Hepatocyte (in vitro differentiated cells): ENCODE results near the gene ALG9. TPM values are rescaled to one million over a fixed set of nuclear protein-coding genes. Genes with fewer than 3 reads are reported as not detected.
A peak's percentile ranks its signal among the peaks of the same experiment; 100 is the strongest.

Source experiments
- DNase-seq: peaks from one replicate; pipeline ENCODE4 v3.0.0-alpha.2; 2016; ENCODE audit warnings: low spot score
- H2AFZ ChIP-seq: fragments of 200-600 bp; sonication (generic); 2 replicates; pipeline ENCODE4 v1.6.0; 2016; ENCODE audit warnings: antibody characterized with exemption, mild to moderate bottlenecking
- H3K27ac ChIP-seq: fragments of 200-600 bp; sonication (generic); 2 replicates; pipeline ENCODE4 v1.5.1; 2016; ENCODE audit warnings: mild to moderate bottlenecking
- H3K27me3 ChIP-seq: fragments of 200-600 bp; sonication (generic); 2 replicates; pipeline ENCODE4 v1.6.1; 2016
- H3K36me3 ChIP-seq: fragments of 200-600 bp; sonication (generic); replicated peaks from 2 replicates; pipeline ENCODE4 v1.5.1; 2016; ENCODE audit warnings: low read depth; ENCODE audit not compliant: insufficient read depth
- H3K4me1 ChIP-seq: fragments of 200-600 bp; sonication (generic); 2 replicates; pipeline ENCODE4 v1.5.1; 2016; ENCODE audit warnings: mild to moderate bottlenecking, moderate library complexity; ENCODE audit not compliant: insufficient read depth
- H3K4me2 ChIP-seq: fragments of 200-600 bp; sonication (generic); 2 replicates; pipeline ENCODE4 v1.6.0; 2016
- H3K4me3 ChIP-seq: fragments of 200-600 bp; sonication (generic); 2 replicates; pipeline ENCODE4 v1.5.1; 2016; ENCODE audit warnings: mild to moderate bottlenecking
- H3K79me2 ChIP-seq: fragments of 200-600 bp; sonication (generic); 2 replicates; pipeline ENCODE4 v1.6.0; 2017; ENCODE audit warnings: mild to moderate bottlenecking
- H3K9me2 ChIP-seq: fragments of 200-600 bp; sonication (generic); replicated peaks from 2 replicates; pipeline ENCODE4 v1.6.0; 2017; ENCODE audit warnings: mild to moderate bottlenecking; ENCODE audit not compliant: insufficient read depth
- H3K9me3 ChIP-seq: fragments of 200-600 bp; sonication (generic); 2 replicates; pipeline ENCODE4 v1.5.1; 2016; ENCODE audit warnings: low read depth, mild to moderate bottlenecking
- H4K20me1 ChIP-seq: fragments of 200-600 bp; sonication (generic); 2 replicates; pipeline ENCODE4 v1.6.0; 2016; ENCODE audit warnings: mild to moderate bottlenecking; ENCODE audit not compliant: insufficient read depth, poor library complexity, severe bottlenecking
- CTCF ChIP-seq: fragments of 200-600 bp; sonication (generic); IDR thresholded peaks from 2 replicates; pipeline ENCODE4 v1.5.1; 2016; ENCODE audit warnings: antibody characterized with exemption, mild to moderate bottlenecking; ENCODE audit not compliant: poor library complexity
- EZH2 ChIP-seq: fragments of 200-600 bp; sonication (generic); IDR thresholded peaks from 2 replicates; pipeline ENCODE4 v1.6.1; 2016; ENCODE audit warnings: antibody characterized with exemption, mild to moderate bottlenecking, borderline replicate concordance
- EZH2phosphoT487 ChIP-seq: fragments of 200-600 bp; sonication (generic); IDR thresholded peaks from one replicate; pipeline ENCODE4 v1.6.1; 2018; ENCODE audit warnings: antibody characterized with exemption, mild to moderate bottlenecking, low read depth, moderate library complexity; ENCODE audit not compliant: unreplicated experiment, severe bottlenecking
- WGBS: methylation state at CpG from one replicate; pipeline ENCODE4 v1.1.6; 2016; ENCODE audit warnings: low lambda C conversion rate; ENCODE audit errors: missing lambda C conversion rate; 5-methylcytosine and 5-hydroxymethylcytosine counted together
- polyA plus RNA-seq: library from polyadenylated mRNA; unstranded; fragments of >200 nt; fragmentation: Nextera tagmentation; extraction: Ambion mirVana; gene quantifications from 2 replicates; pipeline ENCODE4 v1.2.1, GENCODE V29; 2016
- total RNA-seq: library from RNA; depleted of rRNA; stranded (reverse); fragments of >200 nt; gene quantifications from 2 replicates; pipeline ENCODE4 v1.2.3, GENCODE V29; 2014

ALG9 gene
- total and polyA plus RNA-seq, 2 experiments from 2014 or later, result 22.6 to 52.4 TPM

- Histone ChIP-seq H3K9me2 (no peaks in the 10 kb centered on the region), H3K4me3 (no peak overlapping the region), H3K4me1 (peaks cover 16% of the 10 kb centered on the region), H4K20me1 (no peaks in the 10 kb centered on the region), H3K4me2 (peak overlapping the region; percentile 38), H3K27me3 (no peaks in the 10 kb centered on the region), H2AFZ (no peak overlapping the region), H3K79me2 (no peaks in the 10 kb centered on the region), H3K9me3 (no peaks in the 10 kb centered on the region), H3K36me3 (no peaks in the 10 kb centered on the region), H3K27ac (peak overlapping the region; percentile 20)
- TF ChIP-seq CTCF (peak; percentile 87), EZH2 (no peak), EZH2phosphoT487 (no peak)
- 22% methylated on average over 10 of the region's 10 CpGs for WGBS
- DNase-seq, result peak; percentile 92
These were observed 29.9 kb downstream of the ALG9 start for GRCh38 chr11:111841370-111842053.

DNA sequence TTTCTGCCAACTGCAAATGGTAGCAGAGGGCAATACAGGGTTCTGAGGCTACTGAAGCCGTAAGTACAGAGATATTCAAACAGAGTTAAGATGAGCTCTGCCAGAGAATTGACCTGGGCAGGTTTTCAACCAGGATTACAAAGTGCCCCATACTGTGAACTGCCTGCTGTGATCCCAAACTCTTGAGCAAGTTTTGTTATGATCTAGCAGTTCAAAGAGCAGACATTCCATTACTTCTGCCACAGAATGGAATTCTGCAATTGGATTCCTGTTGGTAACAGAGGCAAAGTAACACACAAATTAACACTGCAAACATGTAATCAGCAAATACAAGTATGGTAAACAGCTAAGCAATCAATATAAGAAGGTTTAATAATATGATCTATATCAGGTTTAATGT, 31.2 kb downstream of the ALG9 start:
- H3K9me2 ChIP-seq, result no peaks in the 10 kb centered on the region
- no peaks in the 10 kb centered on the region for H4K20me1 ChIP-seq
- H3K9me3 ChIP-seq, result no peaks in the 10 kb centered on the region
- peaks cover 28% of the 10 kb centered on the region for H3K4me1 ChIP-seq
- no peak overlapping the region for H2AFZ ChIP-seq
- no peaks in the 10 kb centered on the region for H3K36me3 ChIP-seq
- no peak for DNase-seq
- WGBS, result 75% methylated on average over 1 of the region's 1 CpG
- peak overlapping the region; percentile 3 for H3K27ac ChIP-seq
- no peak overlapping the region for H3K4me3 ChIP-seq
- TF ChIP-seq EZH2, result no peak
- no peak for TF ChIP-seq CTCF
- no peak for TF ChIP-seq EZH2phosphoT487
- no peaks in the 10 kb centered on the region for H3K27me3 ChIP-seq
- no peak overlapping the region for H3K4me2 ChIP-seq
- H3K79me2 ChIP-seq, result no peaks in the 10 kb centered on the region

GRCh38 chr11:111838054-111838453, 33.3 kb downstream of the ALG9 start:
- H4K20me1 ChIP-seq, result no peaks in the 10 kb centered on the region
- no peak overlapping the region for H2AFZ ChIP-seq
- no peaks in the 10 kb centered on the region for H3K9me2 ChIP-seq
- H3K4me3 ChIP-seq, result no peak overlapping the region
- no peaks in the 10 kb centered on the region for H3K9me3 ChIP-seq
- WGBS, result 96% methylated on average over 5 of the region's 5 CpGs
- H3K27me3 ChIP-seq, result no peaks in the 10 kb centered on the region
- H3K4me2 ChIP-seq, result no peak overlapping the region
- H3K4me1 ChIP-seq, result peaks cover 40% of the 10 kb centered on the region
- no peaks in the 10 kb centered on the region for H3K36me3 ChIP-seq
- no peak for DNase-seq
- TF ChIP-seq CTCF, result no peak
- no peak overlapping the region for H3K27ac ChIP-seq
- no peaks in the 10 kb centered on the region for H3K79me2 ChIP-seq
